ENCODE measurements around the gene E2F1. TPM values are rescaled to one million over a fixed set of nuclear protein-coding genes. Genes with fewer than 3 reads are reported as not detected.
A peak's percentile ranks its signal among the peaks of the same experiment; 100 is the strongest.

Gene E2F1
- total and polyA plus RNA-seq, 4 experiments from 2014 or later, result 0.46 to 2.6 (median 1.6) TPM

- H3K36me3 Mint-ChIP-seq, result peaks cover 0 to under 1% of the 10 kb centered on the region in 2 donors
- DNase-seq, result peak in 1 of 5 donors; percentile 5
- H3K4me3 Mint-ChIP-seq, result peak overlapping the region in 4 of 8 donors; percentile 5 to 47 (median 26)
- H3K27ac ChIP-seq (ENCODE audit: low read depth, low read length), result no peak overlapping the region
- no peaks in the 10 kb centered on the region for H3K9me3 Mint-ChIP-seq
- intact Hi-C loops (cut with micrococcal nuclease), result no loop called here
- H3K27me3 ChIP-seq (ENCODE audit: insufficient read depth, low read length), result no peaks in the 10 kb centered on the region
- ChIA-PET CTCF (ENCODE audit: partially characterized antibody) (interaction anchor here (1.4 to 8.6 kb wide), 3 partner anchors 9 to 214 kb away, joined by 3 to 88 read pairs (median 9); no protein-coding TSS in a partner anchor), POLR2A (ENCODE audit: partially characterized antibody) (interaction anchor here (1.0 to 9.7 kb wide), 2 partner anchors 8 to 61 kb away, joined by 4 to 122 read pairs; no protein-coding TSS in a partner anchor)
- no peak overlapping the region for H3K4me3 ChIP-seq (ENCODE audit: low read length in 2 of 2)
- peaks cover 33% of the 10 kb centered on the region for H3K4me1 ChIP-seq (ENCODE audit: insufficient read depth, low read length)
- no peaks in the 10 kb centered on the region for H3K27me3 Mint-ChIP-seq
- H3K4me1 Mint-ChIP-seq, result peaks cover 15 to 57% (median 28%) of the 10 kb centered on the region in 4 donors
- H3K9me3 ChIP-seq (ENCODE audit: control insufficient read depth in 1 of 2, low read length in 2 of 2), result no peaks in the 10 kb centered on the region
- no peaks in the 10 kb centered on the region for H3K36me3 ChIP-seq (ENCODE audit: insufficient read depth, low read length)
- peak overlapping the region in 6 of 7 donors; percentile 20 to 88 (median 58) for H3K27ac Mint-ChIP-seq
Observed at GRCh38 chr20:33671573-33672288, 14.5 kb downstream of the E2F1 start.

GRCh38 chr20:33670715-33671499 lies 15.3 kb downstream of the E2F1 start:
- no peaks in the 10 kb centered on the region for H3K9me3 ChIP-seq (ENCODE audit: control insufficient read depth in 1 of 2, low read length in 2 of 2)
- Mint-ChIP-seq H3K36me3 (peaks cover 0 to 3% of the 10 kb centered on the region in 2 donors), H3K4me1 (peaks cover 19 to 65% (median 35%) of the 10 kb centered on the region in 4 donors), H3K9me3 (no peaks in the 10 kb centered on the region), H3K4me3 (peak overlapping the region in 4 of 8 donors; percentile 1 to 39 (median 14)), H3K27ac (peak overlapping the region in 5 of 7 donors; percentile 18 to 88 (median 42)), H3K27me3 (no peaks in the 10 kb centered on the region)
- H3K36me3 ChIP-seq (ENCODE audit: insufficient read depth, low read length), result no peaks in the 10 kb centered on the region
- no peak overlapping the region for H3K4me3 ChIP-seq (ENCODE audit: low read length in 2 of 2)
- no peak overlapping the region for H3K27ac ChIP-seq (ENCODE audit: low read depth, low read length)
- peaks cover 41% of the 10 kb centered on the region for H3K4me1 ChIP-seq (ENCODE audit: insufficient read depth, low read length)
- H3K27me3 ChIP-seq (ENCODE audit: insufficient read depth, low read length), result no peaks in the 10 kb centered on the region
- ChIA-PET CTCF (ENCODE audit: partially characterized antibody) (interaction anchor here (1.4 to 8.6 kb wide), 4 partner anchors 10 to 217 kb away, joined by 3 to 88 read pairs (median 32); no protein-coding TSS in a partner anchor), POLR2A (ENCODE audit: partially characterized antibody) (interaction anchor here (0.7 to 9.7 kb wide), 3 partner anchors 9 to 214 kb away, joined by 4 to 122 read pairs (median 4); no protein-coding TSS in a partner anchor)
- intact Hi-C loops (cut with micrococcal nuclease), result no loop called here
- DNase-seq, result peak in 1 of 5 donors; percentile 7

- H3K4me3 ChIP-seq (ENCODE audit: low read length in 2 of 2), result no peak overlapping the region
- ChIA-PET POLR2A (ENCODE audit: partially characterized antibody) (interaction anchor here (0.7 to 9.7 kb wide), 3 partner anchors 9 to 213 kb away, joined by 4 to 122 read pairs (median 8); no protein-coding TSS in a partner anchor), CTCF (ENCODE audit: partially characterized antibody) (interaction anchor here (1.4 to 8.6 kb wide), 6 partner anchors 11 to 216 kb away, joined by 3 to 88 read pairs (median 32); no protein-coding TSS in a partner anchor)
- no peak overlapping the region for H3K27ac ChIP-seq (ENCODE audit: low read depth, low read length)
- DNase-seq, result peak in 1 of 5 donors; percentile 15
- intact Hi-C loops (cut with micrococcal nuclease), result no loop called here
- Mint-ChIP-seq H3K36me3 (peaks cover 0 to 3% of the 10 kb centered on the region in 2 donors), H3K4me3 (peak overlapping the region in 2 of 8 donors; percentile 26 to 52), H3K27ac (peak overlapping the region in 6 of 7 donors; percentile 32 to 86 (median 56)), H3K9me3 (no peaks in the 10 kb centered on the region), H3K27me3 (no peaks in the 10 kb centered on the region), H3K4me1 (peaks cover 20 to 68% (median 37%) of the 10 kb centered on the region in 4 donors)
- no peaks in the 10 kb centered on the region for H3K27me3 ChIP-seq (ENCODE audit: insufficient read depth, low read length)
- no peaks in the 10 kb centered on the region for H3K36me3 ChIP-seq (ENCODE audit: insufficient read depth, low read length)
- no peaks in the 10 kb centered on the region for H3K9me3 ChIP-seq (ENCODE audit: control insufficient read depth in 1 of 2, low read length in 2 of 2)
- peaks cover 38% of the 10 kb centered on the region for H3K4me1 ChIP-seq (ENCODE audit: insufficient read depth, low read length)
Observed at GRCh38 chr20:33669873-33670640, 16.1 kb downstream of the E2F1 start.

- H3K4me1 Mint-ChIP-seq, result peaks cover 26 to 71% (median 41%) of the 10 kb centered on the region in 4 donors
- peaks cover 40% of the 10 kb centered on the region for H3K4me1 ChIP-seq (ENCODE audit: insufficient read depth, low read length)
- peak overlapping the region in 2 of 8 donors; percentile 32 to 59 for H3K4me3 Mint-ChIP-seq
Observed at GRCh38 chr20:33669224-33669623, 17.0 kb downstream of the E2F1 start.

GRCh38 chr20:33668466-33669155 lies 17.6 kb downstream of the E2F1 start:
- peaks cover 42% of the 10 kb centered on the region for H3K4me1 ChIP-seq (ENCODE audit: insufficient read depth, low read length)
- Mint-ChIP-seq H3K9me3 (no peaks in the 10 kb centered on the region), H3K27ac (peak overlapping the region in 5 of 7 donors; percentile 46 to 89 (median 62)), H3K36me3 (peaks cover 0 to 3% of the 10 kb centered on the region in 2 donors), H3K4me1 (peaks cover 24 to 74% (median 42%) of the 10 kb centered on the region in 4 donors), H3K27me3 (no peaks in the 10 kb centered on the region), H3K4me3 (peak overlapping the region; percentile 59 to 98 (median 80))
- H3K27me3 ChIP-seq (ENCODE audit: insufficient read depth, low read length), result no peaks in the 10 kb centered on the region
- H3K27ac ChIP-seq (ENCODE audit: low read depth, low read length), result peak overlapping the region; percentile 60
- no peaks in the 10 kb centered on the region for H3K9me3 ChIP-seq (ENCODE audit: control insufficient read depth in 1 of 2, low read length in 2 of 2)
- ChIA-PET CTCF (ENCODE audit: partially characterized antibody) (interaction anchor here (0.7 to 8.6 kb wide), 29 partner anchors 12 to 267 kb away, joined by 3 to 88 read pairs (median 4); partner anchors contain the start of genes CBFA2T2, CDK5RAP1, CHMP4B and PXMP4), POLR2A (ENCODE audit: partially characterized antibody) (interaction anchor here (0.6 to 9.7 kb wide), 17 partner anchors 11 to 225 kb away, joined by 3 to 122 read pairs (median 6); partner anchors contain the start of genes CBFA2T2, PXMP4, SNTA1 and ZNF341)
- intact Hi-C loops (cut with micrococcal nuclease), result loop anchor here (1.0 kb wide), 1 partner anchor 211 kb away; no protein-coding TSS in a partner anchor
- no peaks in the 10 kb centered on the region for H3K36me3 ChIP-seq (ENCODE audit: insufficient read depth, low read length)
- no peak for DNase-seq
- H3K4me3 ChIP-seq (ENCODE audit: low read length in 2 of 2), result peak overlapping the region in 1 of 2 donors; percentile 47

More at GRCh38 chr20:33669224-33669623, 17.0 kb downstream of the E2F1 start:
- Histone ChIP-seq H3K9me3 (ENCODE audit: control insufficient read depth in 1 of 2, low read length in 2 of 2) (no peaks in the 10 kb centered on the region), H3K27me3 (ENCODE audit: insufficient read depth, low read length) (no peaks in the 10 kb centered on the region), H3K4me3 (ENCODE audit: low read length in 2 of 2) (no peak overlapping the region), H3K36me3 (ENCODE audit: insufficient read depth, low read length) (no peaks in the 10 kb centered on the region), H3K27ac (ENCODE audit: low read depth, low read length) (no peak overlapping the region)
- intact Hi-C loops (cut with micrococcal nuclease), result no loop called here
- ChIA-PET POLR2A (ENCODE audit: partially characterized antibody) (interaction anchor here (1.0 to 9.7 kb wide), 6 partner anchors 10 to 179 kb away, joined by 3 to 122 read pairs (median 32); partner anchors contain the start of genes CBFA2T2, PXMP4 and ZNF341), CTCF (ENCODE audit: partially characterized antibody) (interaction anchor here (1.0 to 8.6 kb wide), 14 partner anchors 11 to 223 kb away, joined by 3 to 88 read pairs (median 7); partner anchors contain the start of gene CHMP4B)
- H3K27me3 Mint-ChIP-seq, result no peaks in the 10 kb centered on the region
- H3K27ac Mint-ChIP-seq, result peak overlapping the region in 4 of 7 donors; percentile 18 to 62 (median 50)
- peaks cover 0 to 3% of the 10 kb centered on the region in 2 donors for H3K36me3 Mint-ChIP-seq
- no peak for DNase-seq
- H3K9me3 Mint-ChIP-seq, result no peaks in the 10 kb centered on the region
